ENCODE results near the gene SLC20A1.

Gene SLC20A1

DNA sequence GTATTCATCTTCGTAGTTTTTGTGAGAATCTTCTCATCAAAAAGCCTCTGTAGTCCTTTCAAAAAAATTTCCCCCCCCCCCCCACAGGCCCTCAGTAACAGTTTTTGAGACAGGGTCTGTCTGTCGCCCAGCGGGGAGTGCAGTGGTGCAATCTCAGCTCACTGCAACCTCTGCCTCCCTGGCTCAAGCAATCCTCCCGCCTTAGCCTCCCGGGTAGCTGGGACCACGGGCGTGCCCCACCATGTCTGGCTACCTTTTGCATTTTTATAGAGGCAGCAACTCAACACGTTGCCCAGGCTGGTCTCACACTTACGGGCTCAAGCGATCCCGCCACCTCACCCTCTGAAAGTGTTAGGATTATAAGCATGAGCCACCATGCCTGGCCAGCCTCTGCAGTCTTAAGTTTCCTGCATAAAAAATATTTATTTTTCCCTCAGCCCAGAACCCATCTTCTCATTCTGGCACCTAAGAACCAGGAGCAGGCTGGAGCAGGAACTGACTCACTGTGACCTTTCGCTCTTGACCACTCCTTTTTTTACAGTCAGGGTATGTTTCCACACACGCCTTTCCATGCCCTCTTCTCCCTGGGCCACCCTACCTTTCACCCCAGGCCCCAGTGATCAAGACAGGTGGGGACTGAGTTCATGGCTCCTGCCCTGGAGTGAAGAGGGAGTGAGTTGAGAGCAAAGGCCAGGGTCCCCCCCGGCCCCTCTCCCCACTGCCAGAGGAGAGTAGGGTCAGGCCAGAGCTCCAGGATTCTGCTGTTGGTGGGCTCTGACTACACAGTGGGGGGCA is 42.5 kb downstream of the SLC20A1 start:
- TF ChIP-seq, protein P1, sequence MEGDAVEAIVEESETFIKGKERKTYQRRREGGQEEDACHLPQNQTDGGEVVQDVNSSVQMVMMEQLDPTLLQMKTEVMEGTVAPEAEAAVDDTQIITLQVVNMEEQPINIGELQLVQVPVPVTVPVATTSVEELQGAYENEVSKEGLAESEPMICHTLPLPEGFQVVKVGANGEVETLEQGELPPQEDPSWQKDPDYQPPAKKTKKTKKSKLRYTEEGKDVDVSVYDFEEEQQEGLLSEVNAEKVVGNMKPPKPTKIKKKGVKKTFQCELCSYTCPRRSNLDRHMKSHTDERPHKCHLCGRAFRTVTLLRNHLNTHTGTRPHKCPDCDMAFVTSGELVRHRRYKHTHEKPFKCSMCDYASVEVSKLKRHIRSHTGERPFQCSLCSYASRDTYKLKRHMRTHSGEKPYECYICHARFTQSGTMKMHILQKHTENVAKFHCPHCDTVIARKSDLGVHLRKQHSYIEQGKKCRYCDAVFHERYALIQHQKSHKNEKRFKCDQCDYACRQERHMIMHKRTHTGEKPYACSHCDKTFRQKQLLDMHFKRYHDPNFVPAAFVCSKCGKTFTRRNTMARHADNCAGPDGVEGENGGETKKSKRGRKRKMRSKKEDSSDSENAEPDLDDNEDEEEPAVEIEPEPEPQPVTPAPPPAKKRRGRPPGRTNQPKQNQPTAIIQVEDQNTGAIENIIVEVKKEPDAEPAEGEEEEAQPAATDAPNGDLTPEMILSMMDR (IDR thresholded peaks at IDR 0.05; ENCODE audit: insufficient read depth, low read depth, low read length, missing control alignments) = no peak
- no peak overlapping the region for H3K4me3 ChIP-seq (ENCODE audit: low read depth, low read length)
- no peak for DNase-seq (ENCODE audit: low read depth)

DNA sequence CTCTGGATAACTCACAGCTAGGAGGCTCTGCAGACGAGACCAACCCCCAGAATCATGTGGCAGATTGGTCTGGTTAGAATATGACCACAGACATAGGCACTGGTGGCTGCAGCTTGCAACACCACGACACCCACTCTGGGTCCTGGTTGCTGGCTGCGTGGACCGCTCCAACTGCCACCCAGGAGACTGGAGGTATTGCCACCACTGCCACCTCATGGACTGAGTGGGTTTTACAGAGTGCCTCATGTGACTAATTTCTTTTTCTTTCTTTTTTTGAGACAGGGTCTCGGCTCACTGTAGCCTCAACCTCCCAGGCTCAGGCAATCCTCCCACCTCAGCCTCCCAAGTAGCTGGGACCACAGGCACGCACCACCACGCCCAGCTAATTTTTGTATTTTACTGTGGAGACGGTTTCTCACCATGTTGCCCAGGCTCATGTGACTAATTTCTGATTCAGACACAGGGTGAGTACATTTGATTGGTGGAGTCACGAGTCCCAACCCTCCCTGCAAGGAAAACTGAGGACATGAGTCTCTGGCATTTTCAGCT is 45.2 kb downstream of the SLC20A1 start:
- DNase-seq (ENCODE audit: low read depth) = peak; percentile 75
- TF ChIP-seq, protein P1 (IDR thresholded peaks at IDR 0.05; ENCODE audit: insufficient read depth, low read depth, low read length, missing control alignments) = peak; percentile 65
- H3K4me3 ChIP-seq (ENCODE audit: low read depth, low read length) = no peak overlapping the region

DNA sequence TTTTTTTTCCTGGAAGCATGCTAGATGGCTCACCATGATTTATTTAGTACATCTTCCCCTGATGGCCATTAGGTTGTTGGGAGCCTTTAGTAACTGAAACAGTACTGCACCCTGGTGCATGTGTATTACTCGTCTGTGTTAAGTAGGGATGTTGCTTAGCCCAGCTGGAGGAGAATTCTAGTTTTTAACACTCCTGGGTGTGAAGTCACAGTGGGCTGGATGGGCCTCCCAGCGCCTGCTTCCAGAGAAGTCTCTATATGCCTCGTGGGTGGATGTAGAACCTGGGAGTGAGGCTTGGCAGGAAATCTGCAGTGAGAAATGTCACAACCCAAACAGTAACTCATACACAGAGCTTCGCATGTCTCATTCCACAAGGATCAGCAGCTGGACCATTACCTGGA is 46.1 kb downstream of the SLC20A1 start:
- peak; percentile 8 for DNase-seq (ENCODE audit: low read depth)
- no peak overlapping the region for H3K4me3 ChIP-seq (ENCODE audit: low read depth, low read length)
- TF ChIP-seq, protein P1 (IDR thresholded peaks at IDR 0.05; ENCODE audit: insufficient read depth, low read depth, low read length, missing control alignments) = no peak

GRCh38 chr2:112692495-112692911 is 46.8 kb downstream of the SLC20A1 start:
- TF ChIP-seq, protein P1 (IDR thresholded peaks at IDR 0.05; ENCODE audit: insufficient read depth, low read depth, low read length, missing control alignments) = no peak
- peak; percentile 92 for DNase-seq (ENCODE audit: low read depth)
- H3K4me3 ChIP-seq (ENCODE audit: low read depth, low read length) = no peak overlapping the region

- H3K4me3 ChIP-seq (ENCODE audit: low read depth, low read length) = no peak overlapping the region; the same call in 1 of the 2 replicates
- DNase-seq (ENCODE audit: low read depth) = no peak
- TF ChIP-seq, protein P1 (IDR thresholded peaks at IDR 0.05; ENCODE audit: insufficient read depth, low read depth, low read length, missing control alignments) = no peak
These were observed 47.2 kb downstream of the SLC20A1 start for GRCh38 chr2:112692918-112693317.

DNA sequence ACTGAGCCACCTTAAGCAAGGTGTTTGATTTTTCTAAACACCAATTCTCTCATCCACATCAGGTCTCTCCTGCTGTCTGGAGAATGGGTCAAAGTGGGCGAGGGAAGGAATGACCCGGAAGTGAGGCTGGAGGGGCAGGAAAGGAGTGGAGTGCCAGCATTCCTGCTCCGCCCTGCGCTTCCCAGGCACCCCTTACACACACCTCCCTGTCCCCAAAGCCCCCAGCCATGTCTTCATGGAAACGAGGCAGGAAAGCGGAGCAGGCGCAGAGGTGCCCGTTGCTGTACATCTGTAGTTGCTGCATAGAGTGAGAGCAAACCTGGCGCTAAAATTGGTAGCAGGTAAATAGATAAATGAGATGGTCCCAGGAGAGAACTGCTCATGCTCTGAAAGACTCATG is 47.9 kb downstream of the SLC20A1 start:
- TF ChIP-seq, protein P1 (IDR thresholded peaks at IDR 0.05; ENCODE audit: insufficient read depth, low read depth, low read length, missing control alignments) = no peak
- DNase-seq (ENCODE audit: low read depth) = no peak
- H3K4me3 ChIP-seq (ENCODE audit: low read depth, low read length) = no peak overlapping the region
